Nephron (organoid): ENCODE measurements around the gene CYREN.

Source experiments
- H3K27ac Mint-ChIP-seq, 3 experiments: 2 replicates each; pipeline ENCODE4 v1.8.0; 2020; ENCODE audit warnings: mixed read lengths in 3 of 3, mild to moderate bottlenecking in 2 of 3, moderate library complexity in 1 of 3
- H3K27me3 Mint-ChIP-seq: 2 replicates; pipeline ENCODE4 v1.8.0; 2021; ENCODE audit warnings: low read depth, mild to moderate bottlenecking, moderate library complexity, mixed read lengths
- H3K36me3 Mint-ChIP-seq: 2 replicates; pipeline ENCODE4 v1.8.0; 2020; ENCODE audit warnings: low read depth, mixed read lengths
- H3K4me1 Mint-ChIP-seq: 2 replicates; pipeline ENCODE4 v1.8.0; 2020; ENCODE audit warnings: mixed read lengths
- H3K4me3 Mint-ChIP-seq, 3 experiments: 2 replicates each; pipeline ENCODE4 v1.8.0; 2020; ENCODE audit warnings: mild to moderate bottlenecking in 3 of 3, mixed read lengths in 3 of 3, moderate library complexity in 2 of 3
- H3K9me3 Mint-ChIP-seq: 2 replicates; pipeline ENCODE4 v1.8.0; 2020; ENCODE audit warnings: mixed read lengths
- TF ChIP-seq, protein P1 (sequence below), 3 experiments: fragments of 200-600 bp; sonication (generic); IDR thresholded peaks; one replicate each; pipeline ENCODE4 v1.5.0; 2021; ENCODE audit warnings: antibody characterized with exemption in 3 of 3; ENCODE audit not compliant: unreplicated experiment in 3 of 3

Gene CYREN

GRCh38 chr7:135188298-135188984 is 17.9 kb upstream of the CYREN start:
- H3K4me3 Mint-ChIP-seq, result no peak overlapping the region

DNA sequence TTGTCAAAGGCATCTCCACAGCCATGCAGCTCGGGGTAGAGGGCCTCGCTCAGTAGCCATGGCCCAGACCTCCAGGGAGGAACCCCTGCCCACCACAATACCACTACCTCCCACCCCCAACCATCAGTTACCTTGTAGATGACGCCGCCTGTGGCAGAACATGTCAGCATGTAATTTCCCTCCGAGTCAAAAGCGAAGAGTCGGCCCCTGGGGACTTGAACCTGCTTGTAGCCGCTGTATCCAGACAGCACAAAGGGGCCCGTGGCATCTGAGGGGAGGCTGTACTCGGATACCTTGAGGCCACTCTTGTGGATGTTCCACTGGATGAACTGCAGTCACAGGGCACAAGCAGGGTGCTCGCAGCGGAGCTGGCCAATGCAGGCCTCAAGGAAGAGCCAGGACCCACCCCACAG is 16.3 kb upstream of the CYREN start:
- Mint-ChIP-seq H3K36me3 (peaks cover 92% of the 10 kb centered on the region), H3K27me3 (no peaks in the 10 kb centered on the region), H3K4me3 (no peak overlapping the region), H3K4me1 (no peaks in the 10 kb centered on the region), H3K27ac (no peak overlapping the region), H3K9me3 (peaks cover 17% of the 10 kb centered on the region)
- TF ChIP-seq, protein P1, sequence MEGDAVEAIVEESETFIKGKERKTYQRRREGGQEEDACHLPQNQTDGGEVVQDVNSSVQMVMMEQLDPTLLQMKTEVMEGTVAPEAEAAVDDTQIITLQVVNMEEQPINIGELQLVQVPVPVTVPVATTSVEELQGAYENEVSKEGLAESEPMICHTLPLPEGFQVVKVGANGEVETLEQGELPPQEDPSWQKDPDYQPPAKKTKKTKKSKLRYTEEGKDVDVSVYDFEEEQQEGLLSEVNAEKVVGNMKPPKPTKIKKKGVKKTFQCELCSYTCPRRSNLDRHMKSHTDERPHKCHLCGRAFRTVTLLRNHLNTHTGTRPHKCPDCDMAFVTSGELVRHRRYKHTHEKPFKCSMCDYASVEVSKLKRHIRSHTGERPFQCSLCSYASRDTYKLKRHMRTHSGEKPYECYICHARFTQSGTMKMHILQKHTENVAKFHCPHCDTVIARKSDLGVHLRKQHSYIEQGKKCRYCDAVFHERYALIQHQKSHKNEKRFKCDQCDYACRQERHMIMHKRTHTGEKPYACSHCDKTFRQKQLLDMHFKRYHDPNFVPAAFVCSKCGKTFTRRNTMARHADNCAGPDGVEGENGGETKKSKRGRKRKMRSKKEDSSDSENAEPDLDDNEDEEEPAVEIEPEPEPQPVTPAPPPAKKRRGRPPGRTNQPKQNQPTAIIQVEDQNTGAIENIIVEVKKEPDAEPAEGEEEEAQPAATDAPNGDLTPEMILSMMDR (IDR thresholded peaks at IDR 0.05; ENCODE audit: unreplicated experiment in 3 of 3), result no peak

More at GRCh38 chr7:135188298-135188984, 17.9 kb upstream of the CYREN start:
- TF ChIP-seq, protein P1 (IDR thresholded peaks at IDR 0.05; ENCODE audit: unreplicated experiment in 3 of 3), result no peak
- H3K36me3 Mint-ChIP-seq, result peaks cover 90% of the 10 kb centered on the region
- no peaks in the 10 kb centered on the region for H3K27me3 Mint-ChIP-seq
- H3K9me3 Mint-ChIP-seq, result peaks cover 4% of the 10 kb centered on the region
- H3K27ac Mint-ChIP-seq, result no peak overlapping the region
- H3K4me1 Mint-ChIP-seq, result no peaks in the 10 kb centered on the region

- no peaks in the 10 kb centered on the region for H3K27me3 Mint-ChIP-seq
- H3K9me3 Mint-ChIP-seq, result peaks cover 24% of the 10 kb centered on the region
- H3K27ac Mint-ChIP-seq, result no peak overlapping the region
- H3K36me3 Mint-ChIP-seq, result peaks cover 94% of the 10 kb centered on the region
- TF ChIP-seq, protein P1 (IDR thresholded peaks at IDR 0.05; ENCODE audit: unreplicated experiment in 3 of 3), result no peak
- H3K4me1 Mint-ChIP-seq, result no peaks in the 10 kb centered on the region
- no peak overlapping the region for H3K4me3 Mint-ChIP-seq
Measured at GRCh38 chr7:135186261-135186540, 15.7 kb upstream of the CYREN start.

DNA sequence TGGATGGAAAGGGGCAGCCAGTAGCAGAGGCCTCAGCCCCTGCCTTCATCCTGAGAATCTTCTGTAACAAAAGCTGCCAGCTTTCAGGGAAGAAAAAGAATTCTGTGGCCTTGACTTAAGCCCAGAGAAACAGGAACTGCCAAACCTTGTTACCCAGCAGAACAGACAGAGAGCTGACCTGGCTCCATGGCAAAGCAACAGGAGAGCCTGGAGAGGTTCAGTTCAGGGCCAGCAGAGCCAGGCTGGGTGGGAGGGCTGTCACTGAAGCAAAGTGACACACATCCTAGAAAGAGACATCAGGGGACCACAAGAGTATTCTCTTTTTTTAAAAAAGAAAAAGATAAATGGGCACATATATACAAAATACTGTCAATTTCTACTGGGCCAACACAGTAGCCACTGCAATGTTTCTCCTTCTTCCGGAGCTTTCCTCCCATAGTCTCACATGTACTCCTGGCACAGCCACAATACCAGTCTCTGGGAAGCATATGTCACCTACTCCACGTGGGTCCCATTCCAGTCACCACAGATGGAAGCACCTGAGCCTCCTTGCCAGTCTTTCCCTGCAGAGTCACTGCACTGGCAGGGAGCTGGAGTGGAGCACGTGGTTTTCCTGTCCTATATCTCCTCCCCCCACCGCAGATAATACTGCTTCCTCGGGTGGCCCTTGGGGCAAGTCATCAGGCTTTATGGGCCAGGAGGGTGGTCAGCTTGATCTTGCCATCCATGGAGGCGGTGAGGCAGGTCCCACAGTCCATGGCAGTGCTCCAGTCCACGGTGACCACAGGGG is 15.2 kb upstream of the CYREN start:
- Mint-ChIP-seq H3K27ac (no peak overlapping the region), H3K27me3 (no peaks in the 10 kb centered on the region), H3K36me3 (peaks cover 94% of the 10 kb centered on the region), H3K4me1 (no peaks in the 10 kb centered on the region), H3K9me3 (peaks cover 29% of the 10 kb centered on the region), H3K4me3 (no peak overlapping the region)
- TF ChIP-seq, protein P1 (IDR thresholded peaks at IDR 0.05; ENCODE audit: unreplicated experiment in 3 of 3), result no peak

DNA sequence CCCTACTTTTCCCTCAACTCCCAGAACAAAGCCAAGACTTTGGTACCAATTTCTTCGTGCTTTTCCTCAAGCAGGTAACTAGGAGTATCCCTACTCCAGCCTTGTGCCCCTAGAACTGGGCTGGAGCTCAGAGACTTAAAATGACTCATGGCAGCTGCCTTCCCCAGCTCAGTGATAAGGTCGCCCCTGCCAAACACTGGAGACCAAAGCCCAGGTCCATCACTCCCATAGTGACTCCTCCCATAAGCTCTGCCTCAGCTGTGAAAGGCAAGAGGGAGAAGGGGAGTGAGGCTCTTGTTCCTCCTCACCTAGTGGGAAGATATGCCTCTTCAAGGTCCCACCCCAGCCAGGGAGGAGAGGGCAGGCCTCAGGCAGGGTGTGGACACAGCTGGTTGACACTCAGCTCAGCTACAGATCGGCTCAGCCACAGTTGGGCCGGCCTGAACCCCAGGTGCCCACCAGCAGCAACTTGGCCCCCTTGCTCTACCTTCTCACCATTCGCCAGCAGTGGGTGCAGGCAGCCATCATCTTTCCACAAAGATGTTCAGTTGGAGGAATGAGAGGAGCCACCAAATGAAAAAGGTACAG is 13.8 kb upstream of the CYREN start:
- TF ChIP-seq, protein P1 (IDR thresholded peaks at IDR 0.05; ENCODE audit: unreplicated experiment in 3 of 3), result no peak
- Mint-ChIP-seq H3K4me1 (no peaks in the 10 kb centered on the region), H3K27ac (no peak overlapping the region), H3K9me3 (peaks cover 37% of the 10 kb centered on the region), H3K36me3 (peaks cover 92% of the 10 kb centered on the region), H3K4me3 (no peak overlapping the region), H3K27me3 (no peaks in the 10 kb centered on the region)
